ENCODE measurements around the gene IQGAP2. TPM values are rescaled to one million over a fixed set of nuclear protein-coding genes. Genes with fewer than 3 reads are reported as not detected.

IQGAP2 gene
- total and polyA plus RNA-seq, 2 of the 8 experiments (the other 6 are each of a cell fraction or from before 2014, with no cell fraction given) = 19.7 to 66.0 TPM

GRCh38 chr5:76660360-76660759, 257.3 kb downstream of the IQGAP2 start:
- no peak overlapping the region for H2BK12ac ChIP-seq (ENCODE audit: low read depth, low read length)
- WGBS, 2 experiments (ENCODE audit: extremely low coverage in 1 of 2, insufficient coverage in 1 of 2, insufficient read length in 1 of 2, insufficient replicate concordance in 2 of 2, low coverage in 1 of 2, low lambda C conversion rate in 2 of 2, missing lambda C conversion rate in 1 of 2) = 93% methylated on average over 2 of the region's 2 CpGs; no CpG with 5 or more reads in 1 of the 2 experiments

More at GRCh38 chr5:76660360-76660759, 257.3 kb downstream of the IQGAP2 start:
- FAIRE-seq = no peak
- Histone ChIP-seq H4K5ac (ENCODE audit: insufficient read length, low read depth, low read length) (no peak overlapping the region), H3K56ac (replicated peaks; ENCODE audit: insufficient read length, low read depth, low read length) (no peak overlapping the region), H3K9ac (replicated peaks in 1 of 4; ENCODE audit: extremely low read depth in 1 of 4, low read depth in 3 of 4, low read length in 3 of 4) (no peak overlapping the region), H3K4me3 (ENCODE audit: extremely low read depth in 1 of 4, insufficient read depth in 2 of 4, low read depth in 3 of 4, low read length in 4 of 4) (no peak overlapping the region), H2BK120ac (replicated peaks; ENCODE audit: low read depth, low read length) (no peak overlapping the region), H3K4me2 (ENCODE audit: insufficient read depth in 1 of 2, low read depth in 2 of 2, low read length in 2 of 2) (no peak overlapping the region), H3K27me3 (replicated peaks in 1 of 4; ENCODE audit: control insufficient read depth in 3 of 4, extremely low read depth in 1 of 4, insufficient read depth in 3 of 4, low read length in 3 of 4) (no peaks in the 10 kb centered on the region), H3K79me1 (ENCODE audit: low read depth, low read length) (no peaks in the 10 kb centered on the region), H4K20me1 (replicated peaks in 1 of 2; ENCODE audit: control insufficient read depth in 1 of 2, insufficient read depth in 2 of 2, low read length in 2 of 2) (no peaks in the 10 kb centered on the region), H3K18ac (ENCODE audit: extremely low read depth, low read length) (no peak overlapping the region), H3K9me3 (ENCODE audit: insufficient read depth in 2 of 2, low read depth in 1 of 2, low read length in 1 of 2) (no peaks in the 10 kb centered on the region), H3K27ac (ENCODE audit: low read depth, low read length) (no peak overlapping the region), H3K23ac (ENCODE audit: insufficient read length) (no peak overlapping the region), H3K36me3 (ENCODE audit: control insufficient read depth in 2 of 4, insufficient read depth in 4 of 4, low read length in 3 of 4) (peaks cover 0 to 5% (median 2%) of the 10 kb centered on the region in 4 experiments; a peak in 4 of 8 replicates), H4K91ac (replicated peaks; ENCODE audit: insufficient read length, low read length) (no peak overlapping the region), H2BK5ac (ENCODE audit: low read depth, low read length) (no peak overlapping the region), H4K8ac (ENCODE audit: extremely low read depth, insufficient read depth, low read length) (no peak overlapping the region), H3K4me1 (replicated peaks in 1 of 4; ENCODE audit: control insufficient read depth in 3 of 4, insufficient read depth in 4 of 4, low read length in 3 of 4) (no peaks in the 10 kb centered on the region), H3K4ac (replicated peaks; ENCODE audit: insufficient read length, low read depth, low read length) (no peak overlapping the region), H2AFZ (ENCODE audit: low read length) (no peak overlapping the region), H3K79me2 (ENCODE audit: control insufficient read depth in 1 of 2, insufficient read depth in 2 of 2, low read length in 2 of 2) (no peaks in the 10 kb centered on the region), H2AK5ac (ENCODE audit: low read depth, low read length) (no peak overlapping the region), H3K23me2 (ENCODE audit: low read depth, low read length) (no peaks in the 10 kb centered on the region), H3K14ac (ENCODE audit: insufficient read length) (no peak overlapping the region), H2BK15ac (ENCODE audit: low read length) (no peak overlapping the region), H2BK20ac (ENCODE audit: low read length) (no peak overlapping the region)
- ChIA-PET CTCF (ENCODE audit: partially characterized antibody) (interaction anchor here (0.7 to 1.0 kb wide), 2 partner anchors 10 to 58 kb away, joined by 3 read pairs; no protein-coding TSS in a partner anchor), POLR2A (ENCODE audit: partially characterized antibody) (no interaction called here)
- TF ChIP-seq TEAD4 (IDR thresholded peaks at IDR 0.05; ENCODE audit: low read depth, low read length) = no peak
- no peak for TF ChIP-seq FOSL1 (IDR thresholded peaks at IDR 0.05; ENCODE audit: insufficient read depth, low read depth, low read length)
- no peak for TF ChIP-seq BACH1 (IDR thresholded peaks at IDR 0.05; ENCODE audit: low read length)
- no peak for TF ChIP-seq JUND (IDR thresholded peaks at IDR 0.05; ENCODE audit: low read length)
- TF ChIP-seq EP300 (IDR thresholded peaks at IDR 0.05; ENCODE audit: borderline replicate concordance in 1 of 2, low read depth in 2 of 2, low read length in 2 of 2) = no peak
- TF ChIP-seq USF2 (IDR thresholded peaks at IDR 0.05; ENCODE audit: low read length) = no peak
- no peak for TF ChIP-seq NANOG (IDR thresholded peaks at IDR 0.05; ENCODE audit: insufficient read depth, low read depth, low read length, poor library complexity, severe bottlenecking)
- DNase-seq (ENCODE audit: low read depth in 1 of 2, low spot score in 2 of 2) = no peak

Data from H1 (cell line).